GM12878 (cell line): Measurements from ENCODE around the gene OOSP4B. TPM values are rescaled to one million over a fixed set of nuclear protein-coding genes. Genes with fewer than 3 reads are reported as not detected.

Experiments used
- ATAC-seq: fragments of 200-7000 bp; cut with Tn5 transposase; 3 replicates; pipeline ENCODE4 v1.9.1; 2020; ENCODE audit warnings: mild to moderate bottlenecking, moderate library complexity
- BruUV-seq: library from RNA; stranded (reverse); fragments of 400-500 nt; replicated peaks from 2 replicates; lab custom pipeline; 2021; lab: Mats Ljungman, UMichigan
- CTCF ChIA-PET: fragments of 300-600 bp; sonication (Branson Sonifier 250); formaldehyde crosslinking; extraction: SDS; loops from one replicate; lab custom pipeline; 2021; ENCODE audit warnings: inconsistent platforms; lab: Yijun Ruan, JAX
- POLR2A ChIA-PET: fragments of 350-600 bp; formaldehyde crosslinking; extraction: SDS; loops from one replicate; lab custom pipeline; 2021; ENCODE audit warnings: inconsistent platforms; lab: Charles Lee
- RAD21 ChIA-PET: fragments of 300-600 bp; sonication (Branson Sonifier 250); formaldehyde crosslinking; loops from one replicate; lab custom pipeline; 2023; ENCODE audit warnings: antibody characterized with exemption; ENCODE audit not compliant: unreplicated experiment; lab: Charles Lee
- SMC1A ChIA-PET: fragments of 300-600 bp; sonication (Branson Sonifier 250); formaldehyde crosslinking; loops from one replicate; lab custom pipeline; 2023; ENCODE audit not compliant: unreplicated experiment, uncharacterized antibody; lab: Charles Lee
- DNase-seq: peaks from one replicate; pipeline ENCODE4 v3.0.0-alpha.2; 2011; ENCODE audit warnings: low read depth, low spot score
- FAIRE-seq: peaks from 3 replicates; lab custom pipeline; 2011; peaks lifted over from hg19 to GRCh38; lab: Jason Lieb, UNC
- H2AFZ ChIP-seq: 2 replicates; pipeline ENCODE4 v1.6.0; 2011; ENCODE audit warnings: low read depth, low read length, control low read depth; ENCODE audit not compliant: control insufficient read depth
- H3K27ac ChIP-seq: 2 replicates; pipeline ENCODE4 v1.5.1; 2011; ENCODE audit warnings: control low read depth; ENCODE audit not compliant: control insufficient read depth, insufficient read depth
- H3K27me3 ChIP-seq, 2 experiments: replicated peaks in 1 of 2; 2 replicates each; pipeline versions ENCODE4 v1.6.0 to v1.6.1; 2011; ENCODE audit warnings: low read length in 1 of 2; ENCODE audit not compliant: control insufficient read depth in 2 of 2, insufficient read depth in 2 of 2
- H3K36me3 ChIP-seq, 2 experiments: 2 replicates each; pipeline ENCODE4 v1.5.1; 2011; ENCODE audit warnings: low read length in 1 of 2; ENCODE audit not compliant: control insufficient read depth in 2 of 2, insufficient read depth in 2 of 2
- H3K4me1 ChIP-seq: 2 replicates; pipeline ENCODE4 v1.6.1; 2011; ENCODE audit warnings: mild to moderate bottlenecking, low read length, moderate library complexity, mixed read lengths; ENCODE audit not compliant: control insufficient read depth, insufficient read depth
- H3K4me2 ChIP-seq: 2 replicates; pipeline ENCODE4 v1.6.0; 2011; ENCODE audit warnings: control low read depth; ENCODE audit not compliant: control insufficient read depth, insufficient read depth
- H3K4me3 ChIP-seq: fragments of 200-600 bp; sonication (generic); 2 replicates; pipeline ENCODE4 v1.5.1; 2016
- H3K79me2 ChIP-seq: 2 replicates; pipeline ENCODE4 v1.6.0; 2011; ENCODE audit warnings: low read length; ENCODE audit not compliant: control insufficient read depth, insufficient read depth
- H3K9ac ChIP-seq: 2 replicates; pipeline ENCODE4 v1.8.0; 2011; ENCODE audit warnings: low read length, control low read depth, mixed read lengths; ENCODE audit not compliant: control insufficient read depth, insufficient read depth
- H3K9me3 ChIP-seq: replicated peaks from 3 replicates; pipeline ENCODE4 v1.5.1; 2011; ENCODE audit warnings: mild to moderate bottlenecking, low read length; ENCODE audit not compliant: control insufficient read depth, insufficient read depth
- H4K20me1 ChIP-seq: 2 replicates; pipeline ENCODE4 v1.6.0; 2011; ENCODE audit not compliant: control insufficient read depth, insufficient read depth
- CHD2 ChIP-seq: IDR thresholded peaks from 2 replicates; pipeline ENCODE4 v1.6.1; 2011; ENCODE audit warnings: low read depth, low read length, improper control_type of control experiment, borderline replicate concordance
- HDGF ChIP-seq: fragments of 450-650 bp; IDR thresholded peaks from 2 replicates; pipeline ENCODE4 v1.6.1; 2016; ENCODE audit warnings: antibody characterized with exemption
- HSF1 ChIP-seq: fragments of 150-350 bp; IDR thresholded peaks from 2 replicates; pipeline ENCODE4 v1.6.1; 2014; ENCODE audit warnings: mild to moderate bottlenecking, low read depth, low read length
- IKZF2 ChIP-seq, 2 experiments: fragments of 450-650 bp; IDR thresholded peaks; 2 replicates each; pipeline ENCODE4 v1.6.1; 2017; ENCODE audit warnings: mild to moderate bottlenecking in 2 of 2, moderate library complexity in 2 of 2
- MLLT1 ChIP-seq: fragments of 450-650 bp; IDR thresholded peaks from 2 replicates; pipeline ENCODE4 v1.6.1; 2016; ENCODE audit warnings: mild to moderate bottlenecking
- NR2F1 ChIP-seq: fragments of 450-650 bp; conservative IDR thresholded peaks from 2 replicates; pipeline ENCODE4 v1.6.1; 2017; ENCODE audit warnings: mild to moderate bottlenecking
- PAX5 ChIP-seq: IDR thresholded peaks from 2 replicates; pipeline ENCODE4 v1.6.1; 2011; ENCODE audit warnings: low read depth, low read length, borderline replicate concordance
- RBBP5 ChIP-seq: fragments of 200-600 bp; sonication (generic); conservative IDR thresholded peaks from 2 replicates; pipeline ENCODE4 v1.6.1; 2016
- SP1 ChIP-seq: IDR thresholded peaks from one replicate; pipeline ENCODE4 v1.6.1; 2011; ENCODE audit warnings: low read depth, low read length
- ZBED1 ChIP-seq: IDR thresholded peaks from 2 replicates; pipeline ENCODE4 v1.6.1; 2016; ENCODE audit warnings: borderline replicate concordance
- WGBS: methylation state at CpG from one replicate; pipeline ENCODE4 v1.1.6; 2016; ENCODE audit warnings: low lambda C conversion rate; ENCODE audit not compliant: insufficient replicate concordance, insufficient coverage; ENCODE audit errors: missing lambda C conversion rate; 5-methylcytosine and 5-hydroxymethylcytosine counted together
- in situ Hi-C: fragments of 300-500 bp; cut with MboI; formaldehyde crosslinking; loops from 9 replicates; pipeline ENCODE4 v1.14.3; 2018; ENCODE audit warnings: mixed read lengths
- intact Hi-C: fragments of 100-400 bp; cut with micrococcal nuclease; formaldehyde crosslinking; loops from one replicate; pipeline ENCODE4 v1.14.2; 2022; ENCODE audit not compliant: unreplicated experiment
- polyA plus RNA-seq, 11 experiments: library from polyadenylated mRNA; depleted of rRNA in 4 of 11; unstranded in 6 of 11; stranded (reverse) in 5 of 11; fragments of >200 nt; fragmentation: Nextera tagmentation in 4 of 11; fragmentation: Illumina TruSeq in 1 of 11; extraction: Ambion mirVana in 4 of 11; extraction: Trizol in 1 of 11; gene quantifications; 1 replicate in 1 of 11; 2 replicates in 10 of 11; pipeline versions ENCODE4 v1.2.1 to v1.2.3, GENCODE V29; 2011 to 2016; ENCODE audit warnings: inconsistent platforms in 2 of 11, missing spikeins in 2 of 11, low read depth in 1 of 11
- total RNA-seq, 4 experiments: library from RNA; depleted of rRNA in 3 of 4; stranded (reverse); fragments of >200 nt in 3 of 4; fragmentation: Illumina TruSeq in 1 of 4; extraction: Trizol in 1 of 4; gene quantifications; 2 replicates each; pipeline versions ENCODE4 v1.2.1 to v1.2.3, GENCODE V29; 2013 to 2021
- TF ChIP-seq, protein P1 (sequence below): fragments of 450-650 bp; formaldehyde crosslinking; IDR thresholded peaks from 2 replicates; pipeline ENCODE4 v1.4.0; 2020; ENCODE audit warnings: mild to moderate bottlenecking, moderate library complexity
- TF ChIP-seq, protein P2 (sequence below): IDR thresholded peaks from 2 replicates; pipeline ENCODE4 v1.6.1; 2011; ENCODE audit warnings: low read depth, low read length, improper control_type of control experiment, borderline replicate concordance

OOSP4B gene
- total and polyA plus RNA-seq, 10 of the 15 experiments (the other 5 are each of a cell fraction or from before 2014, with no cell fraction given): not detected

DNA sequence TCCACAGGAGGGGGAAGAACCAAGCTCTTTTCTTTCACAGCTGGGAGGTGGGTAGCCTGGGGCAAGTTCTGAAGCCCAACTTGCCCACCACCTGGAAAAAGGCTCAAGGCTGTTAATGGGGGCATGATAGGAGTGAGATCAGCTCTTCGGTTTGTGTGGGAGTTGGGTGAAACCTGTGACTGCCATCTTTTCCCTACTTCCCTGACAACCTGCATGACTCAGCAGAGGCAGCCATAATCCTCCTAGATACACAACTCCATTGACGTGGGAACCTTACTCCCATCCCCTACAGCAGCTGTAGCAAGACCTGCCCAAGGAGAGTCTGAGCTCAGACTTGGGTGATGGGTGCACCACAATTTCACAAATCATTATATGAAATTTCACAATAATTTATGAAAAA is 13.3 kb upstream of the OOSP4B start (continued):
- TF ChIP-seq MLLT1: no peak

GRCh38 chr11:60005360-60005759 is 11.6 kb upstream of the OOSP4B start:
- CTCF ChIA-PET: no interaction called here
- FAIRE-seq (no peak), ATAC-seq (no peak), DNase-seq (no peak)
- Histone ChIP-seq H3K27me3 (no peaks in the 10 kb centered on the region), H3K79me2 (no peaks in the 10 kb centered on the region), H4K20me1 (no peaks in the 10 kb centered on the region), H3K9ac (no peak overlapping the region), H3K4me3 (no peak overlapping the region), H3K9me3 (no peaks in the 10 kb centered on the region), H3K27ac (no peak overlapping the region), H2AFZ (no peak overlapping the region), H3K4me1 (no peaks in the 10 kb centered on the region), H3K4me2 (no peak overlapping the region), H3K36me3 (no peaks in the 10 kb centered on the region)
- WGBS: 24% methylated on average over 1 of the region's 1 CpG
- BruUV-seq: no TSS peak
- in situ Hi-C loops: no loop called here
- POLR2A ChIA-PET: no interaction called here
- SMC1A ChIA-PET: interaction anchor here (2.3 kb wide), 1 partner anchor 246 kb away, joined by 9 read pairs; no protein-coding TSS in a partner anchor
- intact Hi-C loops: no loop called here
- RAD21 ChIA-PET: no interaction called here
- TF ChIP-seq SP1 (no peak), RBBP5 (no peak), NR2F1 (no peak), CHD2 (no peak), ZBED1 (no peak), MLLT1 (no peak), HSF1 (no peak), HDGF (no peak), PAX5 (no peak), IKZF2 (IDR thresholded peaks at IDR 0.05) (no peak)
- TF ChIP-seq, protein P1, sequence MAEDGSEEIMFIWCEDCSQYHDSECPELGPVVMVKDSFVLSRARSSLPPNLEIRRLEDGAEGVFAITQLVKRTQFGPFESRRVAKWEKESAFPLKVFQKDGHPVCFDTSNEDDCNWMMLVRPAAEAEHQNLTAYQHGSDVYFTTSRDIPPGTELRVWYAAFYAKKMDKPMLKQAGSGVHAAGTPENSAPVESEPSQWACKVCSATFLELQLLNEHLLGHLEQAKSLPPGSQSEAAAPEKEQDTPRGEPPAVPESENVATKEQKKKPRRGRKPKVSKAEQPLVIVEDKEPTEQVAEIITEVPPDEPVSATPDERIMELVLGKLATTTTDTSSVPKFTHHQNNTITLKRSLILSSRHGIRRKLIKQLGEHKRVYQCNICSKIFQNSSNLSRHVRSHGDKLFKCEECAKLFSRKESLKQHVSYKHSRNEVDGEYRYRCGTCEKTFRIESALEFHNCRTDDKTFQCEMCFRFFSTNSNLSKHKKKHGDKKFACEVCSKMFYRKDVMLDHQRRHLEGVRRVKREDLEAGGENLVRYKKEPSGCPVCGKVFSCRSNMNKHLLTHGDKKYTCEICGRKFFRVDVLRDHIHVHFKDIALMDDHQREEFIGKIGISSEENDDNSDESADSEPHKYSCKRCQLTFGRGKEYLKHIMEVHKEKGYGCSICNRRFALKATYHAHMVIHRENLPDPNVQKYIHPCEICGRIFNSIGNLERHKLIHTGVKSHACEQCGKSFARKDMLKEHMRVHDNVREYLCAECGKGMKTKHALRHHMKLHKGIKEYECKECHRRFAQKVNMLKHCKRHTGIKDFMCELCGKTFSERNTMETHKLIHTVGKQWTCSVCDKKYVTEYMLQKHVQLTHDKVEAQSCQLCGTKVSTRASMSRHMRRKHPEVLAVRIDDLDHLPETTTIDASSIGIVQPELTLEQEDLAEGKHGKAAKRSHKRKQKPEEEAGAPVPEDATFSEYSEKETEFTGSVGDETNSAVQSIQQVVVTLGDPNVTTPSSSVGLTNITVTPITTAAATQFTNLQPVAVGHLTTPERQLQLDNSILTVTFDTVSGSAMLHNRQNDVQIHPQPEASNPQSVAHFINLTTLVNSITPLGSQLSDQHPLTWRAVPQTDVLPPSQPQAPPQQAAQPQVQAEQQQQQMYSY (CRISPR knock-in tag): no peak
- TF ChIP-seq, protein P2, sequence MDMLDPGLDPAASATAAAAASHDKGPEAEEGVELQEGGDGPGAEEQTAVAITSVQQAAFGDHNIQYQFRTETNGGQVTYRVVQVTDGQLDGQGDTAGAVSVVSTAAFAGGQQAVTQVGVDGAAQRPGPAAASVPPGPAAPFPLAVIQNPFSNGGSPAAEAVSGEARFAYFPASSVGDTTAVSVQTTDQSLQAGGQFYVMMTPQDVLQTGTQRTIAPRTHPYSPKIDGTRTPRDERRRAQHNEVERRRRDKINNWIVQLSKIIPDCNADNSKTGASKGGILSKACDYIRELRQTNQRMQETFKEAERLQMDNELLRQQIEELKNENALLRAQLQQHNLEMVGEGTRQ: no peak
